Measurements from ENCODE around the gene SCAMP5.

SCAMP5 gene

GRCh38 chr15:74956648-74957475 lies 38.5 kb upstream of the SCAMP5 start, which contains the start of gene RPP25:
RPP25 (minus strand) TSS chr15:74956772; CDS start chr15:74956583, 189 bp downstream.
- peak; percentile 91 for DNase-seq (ENCODE audit: low spot score)
- no peak for TF ChIP-seq CTCF (IDR thresholded peaks at IDR 0.05; ENCODE audit: extremely low read depth, missing control alignments)

GRCh38 chr15:74957476-74958035 lies 37.8 kb upstream of the SCAMP5 start:
- no peak for TF ChIP-seq CTCF (IDR thresholded peaks at IDR 0.05; ENCODE audit: extremely low read depth, missing control alignments)
- DNase-seq (ENCODE audit: low spot score), result no peak

- DNase-seq (ENCODE audit: low spot score), result no peak
- no peak for TF ChIP-seq CTCF (IDR thresholded peaks at IDR 0.05; ENCODE audit: extremely low read depth, missing control alignments)
Observed at GRCh38 chr15:74958320-74958907, 36.9 kb upstream of the SCAMP5 start.

GRCh38 chr15:74958908-74959585 lies 36.3 kb upstream of the SCAMP5 start:
- DNase-seq (ENCODE audit: low spot score), result no peak

GRCh38 chr15:74959586-74959939 lies 35.8 kb upstream of the SCAMP5 start:
- TF ChIP-seq CTCF (IDR thresholded peaks at IDR 0.05; ENCODE audit: extremely low read depth, missing control alignments), result no peak

More at GRCh38 chr15:74958908-74959585, 36.3 kb upstream of the SCAMP5 start:
- TF ChIP-seq CTCF (IDR thresholded peaks at IDR 0.05; ENCODE audit: extremely low read depth, missing control alignments), result no peak

GRCh38 chr15:74960286-74960685 lies 35.1 kb upstream of the SCAMP5 start:
- no peak for TF ChIP-seq CTCF (IDR thresholded peaks at IDR 0.05; ENCODE audit: extremely low read depth, missing control alignments)
- DNase-seq (ENCODE audit: low spot score), result no peak

More at GRCh38 chr15:74959586-74959939, 35.8 kb upstream of the SCAMP5 start:
- DNase-seq (ENCODE audit: low spot score), result no peak

All from GM20000 (cell line).